A673 (cell line): ENCODE data around the gene PNPLA2. TPM values are rescaled to one million over a fixed set of nuclear protein-coding genes. Genes with fewer than 3 reads are reported as not detected.

Source experiments
- BruUV-seq: library from RNA; stranded (reverse); fragments of 400-500 nt; replicated peaks from 2 replicates; lab custom pipeline; 2021; lab: Mats Ljungman, UMichigan
- CTCF ChIA-PET: fragments of 300-600 bp; sonication (Branson Sonifier 250); formaldehyde crosslinking; loops from one replicate; lab custom pipeline; 2022; ENCODE audit warnings: antibody characterized with exemption; lab: Charles Lee
- POLR2A ChIA-PET: fragments of 300-600 bp; sonication (Branson Sonifier 250); formaldehyde crosslinking; loops from one replicate; lab custom pipeline; 2022; ENCODE audit warnings: antibody characterized with exemption; ENCODE audit not compliant: low non-redundant PET; lab: Charles Lee
- DNase-seq: peaks from one replicate; pipeline ENCODE4 v3.0.0-alpha.2; 2015; ENCODE audit warnings: low spot score
- H3K27ac ChIP-seq: fragments of 200-600 bp; sonication (generic); 2 replicates; pipeline ENCODE4 v1.5.1; 2016; ENCODE audit warnings: mixed run types, low read depth, mild to moderate bottlenecking, mixed read lengths, antibody characterized with exemption, low read length; ENCODE audit not compliant: poor library complexity, severe bottlenecking
- H3K27me3 ChIP-seq: fragments of 200-600 bp; sonication (generic); replicated peaks from 2 replicates; pipeline ENCODE4 v1.6.1; 2017; ENCODE audit warnings: mixed run types, low read depth, mild to moderate bottlenecking, mixed read lengths, antibody characterized with exemption, low read length; ENCODE audit not compliant: insufficient read depth, poor library complexity
- H3K36me3 ChIP-seq: fragments of 200-600 bp; sonication (generic); 2 replicates; pipeline ENCODE4 v1.6.1; 2016; ENCODE audit warnings: mixed run types, mild to moderate bottlenecking, mixed read lengths, antibody characterized with exemption, low read length; ENCODE audit not compliant: insufficient read depth, poor library complexity, severe bottlenecking
- H3K4me1 ChIP-seq: fragments of 200-600 bp; sonication (generic); 2 replicates; pipeline ENCODE4 v1.6.1; 2017; ENCODE audit warnings: mixed run types, mild to moderate bottlenecking, mixed read lengths, antibody characterized with exemption, low read length; ENCODE audit not compliant: insufficient read depth, poor library complexity, severe bottlenecking
- H3K4me3 ChIP-seq: fragments of 200-600 bp; sonication (generic); 2 replicates; pipeline ENCODE4 v1.5.1; 2016; ENCODE audit warnings: low read depth, mixed run types, mild to moderate bottlenecking, mixed read lengths, low read length; ENCODE audit not compliant: poor library complexity, severe bottlenecking
- H3K9me3 ChIP-seq: fragments of 200-600 bp; sonication (generic); 2 replicates; pipeline ENCODE4 v1.6.1; 2016; ENCODE audit warnings: mixed run types, low read depth, mild to moderate bottlenecking, mixed read lengths, antibody characterized with exemption, low read length; ENCODE audit not compliant: poor library complexity, severe bottlenecking
- CTCF ChIP-seq: fragments of 300-800, 200-600 bp; sonication (generic); conservative IDR thresholded peaks from 2 replicates; pipeline ENCODE4 v1.5.1; 2017; ENCODE audit warnings: low read depth, mild to moderate bottlenecking, antibody characterized with exemption, low read length, moderate library complexity, mixed read lengths
- EZH2 ChIP-seq: fragments of 200-600 bp; sonication (generic); IDR thresholded peaks from 2 replicates; pipeline ENCODE4 v1.6.1; 2017; ENCODE audit warnings: borderline replicate concordance, low read depth, mild to moderate bottlenecking, mixed read lengths, antibody characterized with exemption, low read length; ENCODE audit not compliant: poor library complexity, severe bottlenecking
- intact Hi-C: fragments of 100-400 bp; cut with micrococcal nuclease; formaldehyde crosslinking; loops from one replicate; pipeline ENCODE4 v1.10.0; 2022; ENCODE audit not compliant: unreplicated experiment
- total RNA-seq: library from RNA; stranded (reverse); gene quantifications from 2 replicates; pipeline ENCODE4 v1.2.3, GENCODE V29; 2021

Gene PNPLA2
- total RNA-seq, 1 experiment from 2014 or later, result 45.4 TPM

- DNase-seq, result no peak
- TF ChIP-seq EZH2 (no peak), CTCF (no peak)
- intact Hi-C loops, result no loop called here
- ChIA-PET POLR2A (no interaction called here), CTCF (no interaction called here)
- Histone ChIP-seq H3K36me3 (peaks cover 4% of the 10 kb centered on the region), H3K9me3 (no peaks in the 10 kb centered on the region), H3K27me3 (no peaks in the 10 kb centered on the region), H3K27ac (no peak overlapping the region), H3K4me3 (no peak overlapping the region), H3K4me1 (peaks cover 16% of the 10 kb centered on the region)
- BruUV-seq, result no TSS peak
These were observed 6.2 kb downstream of the PNPLA2 start for GRCh38 chr11:824942-825341.

DNA sequence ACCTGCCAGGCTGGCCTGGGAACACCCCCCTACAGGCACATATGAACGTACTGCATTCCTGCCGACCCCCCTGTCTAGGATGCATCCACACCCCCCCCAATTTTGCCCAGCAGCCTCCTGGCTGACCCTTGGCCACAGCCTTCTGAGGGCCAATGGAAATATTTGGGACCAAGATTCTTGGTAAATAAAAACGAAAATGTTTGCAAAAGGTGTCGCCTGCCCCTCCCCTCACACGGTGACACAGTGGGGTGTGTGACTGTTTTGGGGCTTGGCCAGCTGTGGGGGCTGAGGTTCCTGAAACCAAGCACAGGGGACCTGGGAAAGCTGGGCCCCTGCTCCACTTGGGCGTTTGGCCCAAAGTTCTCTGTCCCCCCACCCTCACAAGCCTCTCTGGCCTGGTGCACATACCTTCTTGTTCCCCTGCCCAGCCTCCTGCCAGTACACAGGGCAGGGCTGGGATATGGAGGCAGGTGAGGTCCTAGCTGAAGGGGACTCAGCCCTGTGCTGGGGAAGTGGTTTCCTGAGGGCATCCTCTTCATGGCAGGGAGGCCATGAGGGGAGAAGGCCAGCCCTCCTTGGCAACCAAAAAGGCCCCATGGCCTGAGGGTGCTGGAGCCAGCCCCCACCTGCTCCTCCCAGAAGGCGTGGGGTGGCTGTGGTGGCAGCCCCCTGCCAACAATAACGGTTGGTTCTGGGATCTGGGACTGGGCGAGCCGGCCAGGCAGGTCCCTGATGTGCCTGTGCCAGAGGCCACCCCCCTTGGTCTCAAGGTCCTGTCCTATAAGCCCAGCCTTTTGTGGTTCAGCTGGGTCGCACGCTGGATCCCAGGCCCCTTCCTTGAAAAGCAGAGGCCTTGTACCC, 6.9 kb downstream of the PNPLA2 start:
- Histone ChIP-seq H3K4me1 (peaks cover 18% of the 10 kb centered on the region), H3K4me3 (no peak overlapping the region), H3K27me3 (no peaks in the 10 kb centered on the region), H3K9me3 (no peaks in the 10 kb centered on the region), H3K27ac (no peak overlapping the region), H3K36me3 (peaks cover 4% of the 10 kb centered on the region)
- no peak for TF ChIP-seq CTCF
- ChIA-PET CTCF (no interaction called here), POLR2A (no interaction called here)
- no TSS peak for BruUV-seq
- intact Hi-C loops, result no loop called here
- no peak for DNase-seq

- intact Hi-C loops, result no loop called here
- Histone ChIP-seq H3K27me3 (no peaks in the 10 kb centered on the region), H3K4me1 (peaks cover 18% of the 10 kb centered on the region), H3K9me3 (no peaks in the 10 kb centered on the region), H3K36me3 (peaks cover 4% of the 10 kb centered on the region), H3K27ac (no peak overlapping the region), H3K4me3 (no peak overlapping the region)
- CTCF ChIA-PET, result no interaction called here
- POLR2A ChIA-PET, result no interaction called here
- BruUV-seq, result no TSS peak
- TF ChIP-seq EZH2 (no peak), CTCF (no peak)
- DNase-seq, result no peak
These were observed 7.5 kb downstream of the PNPLA2 start for GRCh38 chr11:826227-826621.
